SHP77 (cell line): ENCODE measurements around the gene ITPRID1.
A peak's percentile ranks its signal among the peaks of the same experiment; 100 is the strongest.

Experiments used
- DNase-seq, 2 experiments: peaks; one replicate each; lab custom pipeline; 2025; lab: John Stamatoyannopoulos, UW

The ITPRID1 gene

GRCh38 chr7:31633894-31634494 lies 120.1 kb downstream of the ITPRID1 start:
- peak; percentile 60 to 67 for DNase-seq

- no peak for DNase-seq
Observed at GRCh38 chr7:31640381-31640780, 126.5 kb downstream of the ITPRID1 start.

DNA sequence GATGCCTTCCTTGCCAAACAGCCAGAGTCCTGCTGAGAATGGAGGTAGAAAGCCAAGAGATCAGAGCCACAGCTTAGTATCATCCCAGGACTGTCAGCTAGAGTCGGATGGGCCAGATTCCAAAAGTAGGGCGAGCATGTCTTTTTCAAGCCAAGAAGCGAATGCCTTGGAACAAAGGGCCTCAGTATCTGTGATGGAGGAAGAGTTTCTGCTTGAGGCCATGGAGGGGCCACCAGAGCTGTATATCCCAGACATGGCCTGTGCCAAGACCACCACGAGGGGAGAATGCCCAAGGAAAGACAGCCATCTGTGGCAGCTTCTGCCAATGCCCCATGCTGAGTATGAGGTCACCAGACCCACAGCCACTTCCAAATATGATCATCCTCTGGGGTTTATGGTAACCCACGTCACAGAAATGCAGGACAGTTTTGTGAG lies 128.8 kb downstream of the ITPRID1 start:
- DNase-seq, result no peak

DNA sequence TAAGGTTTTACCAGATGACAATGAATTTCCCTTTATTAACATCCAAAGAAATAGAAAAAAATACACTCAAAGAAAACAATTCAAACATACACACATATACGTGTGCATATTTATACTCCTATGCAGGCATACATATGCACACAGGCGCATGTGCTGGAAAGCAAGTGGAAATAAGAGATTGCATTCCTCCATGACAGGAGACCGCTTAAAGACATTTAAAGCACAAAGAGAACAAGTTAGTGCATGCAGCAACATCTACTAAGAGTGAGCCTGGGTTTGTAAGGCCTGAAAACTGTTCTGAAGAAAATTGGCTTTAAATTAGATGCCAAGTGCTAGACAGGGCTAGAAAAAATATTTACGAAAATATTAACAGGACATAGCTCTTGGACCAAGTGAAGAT lies 133.1 kb downstream of the ITPRID1 start:
- no peak for DNase-seq

DNA sequence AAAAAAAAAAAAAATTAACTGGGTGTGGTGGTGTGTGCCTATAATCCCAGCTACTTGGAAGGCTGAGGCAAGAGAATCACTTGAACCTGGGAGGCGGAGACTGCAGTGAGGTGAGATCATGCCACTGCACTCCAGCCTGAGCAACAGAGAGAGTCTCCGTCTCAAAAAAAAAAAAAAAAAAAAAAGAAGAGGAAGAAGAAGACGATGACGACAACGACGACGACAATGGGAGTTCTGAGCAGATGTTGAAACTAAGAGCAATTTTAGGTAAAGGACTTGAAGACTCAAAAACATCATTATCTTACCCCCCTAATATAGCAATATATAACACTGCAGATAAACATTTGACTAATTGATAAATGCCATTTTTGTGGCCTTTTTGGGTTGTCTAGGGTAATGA lies 133.6 kb downstream of the ITPRID1 start:
- DNase-seq, result no peak

DNA sequence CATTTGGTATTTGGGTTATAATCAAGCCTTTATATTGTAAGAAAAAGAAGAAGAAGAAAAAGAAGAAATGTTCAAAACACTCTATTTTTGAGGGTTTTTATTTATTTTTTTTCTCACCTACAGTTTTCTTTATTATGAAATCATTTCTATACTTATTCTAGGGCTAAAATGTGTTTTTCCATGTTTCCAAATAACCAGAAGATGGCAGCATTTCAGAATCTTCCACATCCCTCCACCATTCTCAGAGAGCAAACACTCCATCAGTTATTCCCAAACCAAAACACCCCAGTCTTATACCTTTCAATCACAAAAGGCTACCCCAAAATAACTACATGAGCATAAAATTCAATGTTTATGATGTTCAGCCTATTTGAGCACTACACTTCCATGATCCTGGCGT lies 134.4 kb downstream of the ITPRID1 start:
- peak in 1 of 2 experiments; percentile 11 for DNase-seq

DNA sequence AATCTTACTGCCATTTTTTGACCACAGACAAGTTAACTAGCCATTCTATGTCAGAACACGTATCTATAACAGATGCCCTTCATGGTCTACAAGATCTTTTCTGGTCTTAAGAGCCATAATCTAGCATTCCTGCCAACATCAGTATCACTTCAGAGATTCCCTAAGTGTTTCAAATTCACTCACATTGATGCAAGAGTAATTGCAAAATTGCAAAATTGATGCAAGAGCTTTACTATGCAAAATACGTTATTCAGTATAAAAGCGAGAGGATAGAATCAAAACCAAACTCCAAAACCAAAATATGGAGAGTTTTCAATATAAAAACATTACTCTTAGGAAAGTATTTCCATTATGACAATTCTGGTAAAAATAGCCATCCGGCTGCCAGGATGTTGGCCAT lies 135.0 kb downstream of the ITPRID1 start:
- DNase-seq, result no peak

- no peak for DNase-seq
Observed at GRCh38 chr7:31651234-31652062, 137.6 kb downstream of the ITPRID1 start.

- DNase-seq, result no peak
Observed at GRCh38 chr7:31652063-31652326, 138.1 kb downstream of the ITPRID1 start.

- DNase-seq, result no peak
Observed at GRCh38 chr7:31663072-31663471, 149.2 kb downstream of the ITPRID1 start.

- no peak for DNase-seq
Observed at GRCh38 chr7:31664890-31665289, 151.0 kb downstream of the ITPRID1 start.

DNA sequence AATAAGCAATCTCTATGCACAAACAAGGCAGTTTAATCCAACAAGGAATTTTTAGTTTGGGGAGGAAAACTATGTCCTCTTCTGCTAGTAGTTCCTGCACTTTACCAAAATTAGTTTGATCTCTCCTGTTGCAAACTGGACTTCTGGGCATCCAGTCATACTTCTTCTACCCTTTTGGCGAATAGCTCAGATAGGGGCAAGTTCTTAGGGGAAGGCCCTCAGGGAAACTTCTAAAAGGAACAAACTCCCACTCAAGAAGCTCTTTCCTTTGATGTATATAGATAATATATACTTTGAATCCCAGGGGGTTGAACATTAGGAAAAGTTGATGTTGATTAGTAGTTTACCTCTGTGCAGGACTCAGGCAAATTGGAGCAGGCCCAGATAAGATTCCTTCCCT lies 151.7 kb downstream of the ITPRID1 start:
- DNase-seq, result no peak

GRCh38 chr7:31669461-31669860 lies 155.6 kb downstream of the ITPRID1 start:
- no peak for DNase-seq

- no peak for DNase-seq
Observed at GRCh38 chr7:31679574-31680305, 165.8 kb downstream of the ITPRID1 start.

DNA sequence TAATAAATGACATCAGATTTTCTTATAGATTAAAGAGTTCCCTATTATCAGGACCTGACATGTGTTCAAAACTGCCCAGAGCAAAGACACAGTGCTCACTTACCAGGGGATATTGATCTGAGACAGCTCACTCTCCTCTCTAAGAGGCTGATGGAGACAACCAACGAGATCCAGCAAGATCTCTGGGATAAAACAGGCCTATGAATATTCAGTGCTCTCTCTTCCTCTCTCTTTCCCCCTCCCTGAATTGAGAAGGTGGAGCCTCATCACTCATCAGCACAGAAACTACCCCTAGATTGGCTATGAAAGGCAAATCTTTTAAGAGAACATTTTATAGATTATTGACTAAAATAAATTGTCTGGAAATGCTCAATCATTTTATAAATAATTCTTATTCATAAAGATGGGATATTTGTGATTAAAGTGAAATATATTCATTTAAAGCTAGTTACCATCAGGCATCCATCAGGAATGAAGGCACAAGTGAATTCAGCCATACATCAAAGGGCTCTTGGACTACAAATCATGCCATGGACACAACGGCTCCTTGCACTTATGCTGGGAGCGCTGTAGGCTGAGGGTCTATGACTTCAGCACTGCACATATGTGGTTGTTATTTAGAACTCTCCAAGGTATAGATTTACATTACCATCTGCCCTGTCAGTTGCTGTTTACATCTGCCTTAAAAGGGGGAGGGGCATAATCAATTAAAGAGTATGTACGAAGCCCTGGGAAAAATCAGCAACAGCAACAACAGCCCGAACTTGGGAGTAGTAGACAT lies 169.7 kb downstream of the ITPRID1 start:
- DNase-seq, result no peak

DNA sequence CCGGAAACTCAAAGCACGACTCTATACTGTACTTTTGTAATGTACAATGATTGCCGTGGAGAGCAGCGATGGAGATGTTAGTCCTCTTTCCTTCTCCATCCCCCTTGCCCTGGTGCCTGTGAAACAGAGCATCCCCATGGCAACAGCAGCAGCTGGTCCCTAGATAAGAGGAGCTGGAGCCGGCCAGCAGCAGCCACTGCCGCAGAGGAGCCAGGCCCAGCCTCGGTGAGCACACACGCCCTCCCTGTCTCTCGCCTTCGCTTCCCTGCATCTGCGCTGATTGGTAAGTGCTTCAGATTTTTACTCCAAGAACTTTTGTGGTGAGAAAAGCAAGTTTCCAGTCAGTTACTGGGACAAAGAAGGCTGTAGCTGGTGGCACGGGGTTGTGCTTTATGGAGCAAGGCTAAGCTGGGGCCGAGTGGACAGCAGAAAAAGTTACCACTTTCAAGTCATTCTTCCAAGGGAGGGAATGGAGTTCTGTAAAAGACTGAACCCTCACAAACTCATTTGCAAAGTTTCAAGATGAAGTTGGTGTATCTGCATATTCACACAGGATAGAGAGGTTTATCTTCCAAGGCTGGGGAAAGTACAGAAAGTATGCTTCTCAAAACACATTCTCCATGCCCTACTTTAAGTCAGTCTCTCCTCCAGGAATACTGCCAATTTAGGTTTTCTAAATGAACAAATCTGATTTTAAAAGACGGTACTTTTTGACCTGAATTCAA lies 173.3 kb downstream of the ITPRID1 start, which contains the start of gene PPP1R17:
PPP1R17 (plus strand) TSS at position 192 of the 725 bp plus-strand sequence. CDS start 5,227 bp downstream, outside the sequence.
- peak; percentile 44 to 58 for DNase-seq

DNA sequence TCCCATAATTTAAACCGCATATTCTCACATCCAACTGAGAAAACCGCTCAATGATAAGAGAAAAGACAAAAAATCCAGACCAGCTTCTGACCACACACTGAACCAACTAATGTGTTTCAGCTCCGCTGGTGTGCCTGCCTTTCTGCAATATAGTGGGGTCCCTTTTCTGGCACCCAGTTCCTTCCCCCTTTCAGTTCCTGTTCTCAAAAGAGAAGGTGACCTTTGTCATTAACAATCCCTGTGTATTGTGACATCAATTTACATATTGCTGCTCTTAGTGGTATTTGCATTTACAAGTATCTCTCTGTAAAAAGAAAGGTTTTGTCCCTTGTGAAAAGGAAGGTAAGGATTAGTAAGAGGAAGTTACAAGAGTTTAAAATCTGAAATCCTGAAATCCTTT lies 174.5 kb downstream of the ITPRID1 start:
- no peak for DNase-seq

DNA sequence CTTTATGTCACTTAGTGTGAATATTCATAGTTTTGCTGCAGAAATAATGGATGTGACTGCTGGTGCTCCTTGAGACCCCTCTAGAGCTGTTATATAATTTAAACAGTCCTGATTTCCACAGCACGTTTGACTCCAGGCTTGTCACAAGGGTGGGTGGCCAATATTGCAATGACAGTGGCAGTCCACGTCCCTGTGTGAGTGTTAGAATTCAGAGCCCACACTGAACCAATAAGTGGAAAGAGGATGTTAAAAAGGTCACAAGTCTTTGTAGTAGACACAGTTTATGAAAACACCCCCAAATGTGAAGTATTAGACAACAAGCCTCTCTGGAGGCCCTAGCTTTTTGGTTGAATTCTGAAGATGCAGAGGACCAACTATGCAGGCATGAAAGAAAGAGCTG lies 175.1 kb downstream of the ITPRID1 start:
- DNase-seq, result no peak

DNA sequence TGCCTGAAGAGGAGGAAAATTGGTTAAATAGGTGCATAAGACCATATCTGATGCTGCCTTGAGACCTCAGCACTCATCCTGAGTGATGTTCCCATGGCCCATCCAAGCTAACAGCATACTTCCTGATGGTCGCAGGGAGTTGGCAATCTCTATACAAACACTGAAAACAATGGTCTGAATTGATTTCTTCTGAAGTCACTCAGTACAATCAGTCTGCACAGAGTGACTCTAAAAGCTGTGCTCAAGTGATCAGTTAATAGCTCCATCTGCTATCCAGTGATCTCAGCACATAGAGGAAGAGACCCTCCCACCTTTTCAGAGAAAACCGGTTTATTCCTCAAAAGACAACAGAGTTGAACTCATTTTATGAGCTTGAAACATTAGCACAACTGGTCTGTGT lies 177.0 kb downstream of the ITPRID1 start:
- DNase-seq, result no peak

- DNase-seq, result no peak
Observed at GRCh38 chr7:31692451-31692850, 178.6 kb downstream of the ITPRID1 start.

GRCh38 chr7:31692871-31693270 lies 179.0 kb downstream of the ITPRID1 start:
- DNase-seq, result no peak
